Brain pericyte (primary cell): ENCODE results near the gene RTN3.
"Not testable (repeated sequence)": the region's sequence is repeated elsewhere in the genome, so short reads cannot be mapped to it uniquely, and the experiment has no call there.

Experiments
- DNase-seq: peaks from one replicate; pipeline ENCODE4 v3.0.0-alpha.2; 2012; ENCODE audit warnings: low read depth, low spot score

Gene RTN3

DNA sequence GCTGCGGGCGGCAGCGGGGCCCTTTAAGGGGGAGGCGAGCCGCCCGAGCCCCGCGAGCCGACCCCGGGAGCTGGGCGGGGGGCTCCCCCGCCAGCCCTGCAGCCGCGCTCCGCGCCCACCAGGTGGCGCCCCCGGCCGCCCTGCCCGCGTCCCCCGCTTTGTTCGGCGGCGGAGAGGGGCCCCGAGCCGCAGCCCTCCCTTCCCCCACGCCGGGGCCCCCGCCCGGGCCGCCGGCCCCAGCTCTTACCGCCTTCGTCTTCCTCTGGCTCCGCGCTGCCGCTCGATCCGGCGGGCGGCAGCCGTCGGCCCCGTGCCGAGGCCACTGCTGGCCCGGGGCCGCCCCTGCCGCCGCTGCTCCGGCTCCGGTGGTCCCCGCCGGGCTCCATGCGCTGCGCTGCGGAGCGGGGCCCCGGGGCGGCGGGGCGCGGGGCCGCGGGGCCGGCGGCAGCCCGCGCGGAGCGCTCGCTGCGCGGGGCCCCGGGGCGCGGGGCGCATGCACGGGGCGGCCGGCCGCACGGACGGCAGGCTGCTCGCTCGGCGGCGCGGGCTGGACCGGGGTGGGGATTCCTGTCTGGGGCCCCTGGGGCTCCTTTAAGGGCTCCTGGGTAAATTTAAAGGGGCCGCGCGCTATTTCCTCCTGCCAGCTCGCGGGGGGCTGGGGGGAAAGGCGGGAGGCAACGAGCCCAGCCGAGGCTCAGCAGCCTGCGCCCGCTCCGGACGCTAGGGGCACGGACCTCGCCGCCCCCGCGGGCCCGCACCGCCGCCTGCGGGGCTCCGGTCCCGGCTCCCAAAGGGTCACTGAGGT lies 87.1 kb downstream of the RTN3 start, which contains the start of gene ZFTA:
Gene ZFTA, minus strand, starts transcription at position 539 of the 805 bp plus-strand sequence. Its CDS starts 153 bp downstream, at position 386.
- DNase-seq = no peak

DNA sequence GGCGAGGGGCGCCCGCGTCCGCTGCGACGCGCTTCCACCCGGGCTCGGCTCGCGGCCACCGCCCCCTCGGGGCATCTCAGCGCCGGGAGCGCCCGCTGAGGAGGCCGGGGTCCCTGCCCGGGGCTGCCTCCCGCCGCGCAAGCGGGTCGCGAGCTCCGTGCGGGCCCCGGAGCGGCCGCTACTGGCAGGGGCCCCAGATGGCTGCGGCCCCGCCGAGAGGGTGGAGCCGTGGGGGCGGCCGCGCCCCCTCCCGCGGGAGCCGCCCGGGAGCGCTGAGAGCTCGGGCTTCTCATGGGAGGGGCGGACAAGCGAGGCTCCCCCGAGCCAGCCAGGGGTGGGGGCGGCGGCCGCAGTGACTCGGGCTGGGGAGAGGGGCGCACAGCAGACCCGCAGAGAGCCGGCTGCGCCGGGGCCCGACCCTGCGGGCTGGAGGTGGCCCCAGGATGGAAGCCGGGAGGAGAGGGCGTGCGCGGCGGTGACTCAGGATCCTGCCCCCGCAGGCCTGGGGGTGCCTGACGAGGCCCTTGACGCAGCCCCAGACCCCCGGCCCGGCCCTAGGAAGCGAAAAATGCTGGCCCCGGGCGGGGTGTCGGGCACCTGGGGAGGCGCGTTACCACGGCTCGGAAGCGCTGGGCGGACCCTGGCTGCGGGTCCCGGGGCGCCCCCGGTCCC lies 87.9 kb downstream of the RTN3 start:
- no peak for DNase-seq

DNA sequence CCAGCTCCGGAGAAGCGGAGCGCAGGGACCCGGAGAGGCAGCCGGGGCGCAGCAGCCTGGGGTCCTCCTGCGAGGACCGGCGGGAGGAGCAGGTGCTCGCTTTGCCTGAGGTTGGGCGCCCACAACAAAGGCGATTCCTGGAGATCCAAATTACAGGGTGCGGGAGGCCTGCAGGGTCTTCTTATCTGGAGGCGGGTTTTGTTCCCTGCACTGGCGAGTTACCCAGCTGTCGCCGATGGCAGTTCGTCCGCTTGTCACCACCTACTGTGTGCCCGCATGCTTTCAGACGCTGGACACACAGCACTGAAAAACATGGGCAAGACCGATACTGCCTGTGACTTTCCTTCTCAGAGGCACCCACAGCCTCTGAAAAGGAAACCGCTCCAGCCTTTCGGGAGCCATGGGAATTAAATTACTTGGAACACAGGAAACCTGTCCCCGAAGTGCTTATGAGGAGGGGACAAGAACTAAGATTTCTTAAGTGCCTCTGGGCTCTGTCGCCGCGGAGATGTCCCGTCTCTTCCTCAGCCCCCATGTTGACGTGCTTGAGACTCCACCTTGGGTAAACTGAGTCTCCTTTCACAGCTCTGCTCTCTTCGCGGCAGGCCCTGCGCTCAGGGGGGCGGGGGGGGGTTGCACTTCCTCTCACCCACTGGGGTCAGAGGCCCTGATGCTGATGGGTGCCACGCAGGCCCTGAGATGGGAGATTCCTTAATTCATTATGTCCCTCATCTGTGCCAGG lies 88.6 kb downstream of the RTN3 start:
- DNase-seq = no peak

DNA sequence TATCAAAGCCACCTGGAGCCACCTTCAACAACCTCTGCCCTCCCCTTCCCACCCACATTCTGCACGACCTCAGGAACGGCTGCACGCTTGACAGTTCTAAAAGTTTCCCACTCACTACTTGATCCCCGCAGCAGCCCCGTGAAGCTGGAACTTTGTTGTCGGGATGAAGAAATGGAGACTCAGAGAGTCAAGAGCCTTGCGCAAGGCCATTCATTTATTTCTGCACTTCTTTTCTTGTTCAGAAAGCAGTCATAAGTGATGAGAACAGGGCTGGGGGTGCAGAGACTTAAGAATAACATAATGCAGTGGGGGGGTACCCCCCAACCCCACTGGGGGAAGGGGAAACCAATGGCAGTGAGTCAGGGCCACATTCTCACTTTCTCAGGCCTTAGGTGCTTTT lies 89.5 kb downstream of the RTN3 start:
- no peak for DNase-seq

DNA sequence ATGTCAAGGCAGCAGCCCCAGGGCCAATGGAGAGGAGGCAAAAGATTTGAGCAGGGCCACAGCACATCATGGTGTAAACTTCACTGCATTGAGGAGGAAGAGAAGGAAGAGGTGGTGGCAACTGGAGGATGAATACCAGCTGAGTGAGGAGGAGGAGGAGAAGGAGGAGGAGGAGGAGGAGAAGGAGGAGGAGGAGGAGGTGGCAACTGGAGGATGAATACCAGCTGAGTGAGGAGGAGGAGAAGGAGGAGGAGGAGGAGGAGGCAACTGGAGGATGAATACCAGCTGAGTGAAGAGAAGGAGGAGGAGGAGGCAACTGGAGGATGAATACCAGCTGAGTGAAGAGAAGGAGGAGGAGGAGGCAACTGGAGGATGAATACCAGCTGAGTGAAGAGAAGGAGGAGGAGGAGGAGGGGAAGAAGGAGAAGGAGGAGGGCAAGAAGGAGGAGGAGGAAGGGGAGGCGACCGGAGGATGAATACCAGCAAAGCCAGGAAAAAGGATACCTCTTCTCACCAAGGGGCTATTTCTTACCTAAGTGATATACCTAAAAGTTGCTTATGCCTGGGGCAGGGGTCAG lies 90.5 kb downstream of the RTN3 start:
- not testable (repeated sequence) for DNase-seq

DNA sequence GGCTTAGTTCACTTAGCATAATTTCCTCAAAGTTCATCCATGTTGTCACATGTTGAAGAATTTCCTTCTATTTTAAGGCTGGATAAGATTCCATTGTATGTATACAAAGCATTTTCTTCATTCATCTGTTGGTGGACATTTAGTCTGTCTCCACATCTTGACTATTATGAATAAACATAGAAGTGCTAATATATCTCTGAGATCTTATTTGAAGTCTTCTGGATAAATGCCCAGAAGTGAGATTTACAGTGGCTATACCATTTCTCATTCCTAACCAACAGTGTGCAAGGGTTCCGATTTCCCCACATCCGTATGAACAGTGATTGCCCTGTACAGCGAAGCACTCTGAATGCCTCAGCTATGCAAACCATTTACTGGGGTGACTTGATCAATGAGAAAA lies 93.9 kb downstream of the RTN3 start:
- DNase-seq = no peak

DNA sequence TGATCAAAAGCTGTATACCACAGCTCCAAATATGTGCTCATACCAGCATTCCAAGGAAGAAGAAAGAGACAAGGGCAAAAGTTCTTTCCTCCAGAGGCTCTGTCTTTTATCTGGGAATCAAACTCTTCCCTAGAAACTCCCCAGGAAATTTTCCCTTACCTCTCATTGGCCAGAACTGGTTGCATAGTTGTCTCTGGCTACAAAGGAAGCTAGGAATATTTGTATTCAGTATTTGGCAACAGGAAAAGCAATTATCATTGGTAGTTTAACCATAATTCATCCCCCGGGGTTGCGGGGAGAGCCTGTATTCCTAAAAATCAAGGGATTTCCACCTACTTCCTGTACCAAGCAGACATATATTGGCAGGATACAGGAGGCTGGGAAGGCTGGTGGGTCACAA lies 97.7 kb downstream of the RTN3 start:
- DNase-seq = no peak

DNA sequence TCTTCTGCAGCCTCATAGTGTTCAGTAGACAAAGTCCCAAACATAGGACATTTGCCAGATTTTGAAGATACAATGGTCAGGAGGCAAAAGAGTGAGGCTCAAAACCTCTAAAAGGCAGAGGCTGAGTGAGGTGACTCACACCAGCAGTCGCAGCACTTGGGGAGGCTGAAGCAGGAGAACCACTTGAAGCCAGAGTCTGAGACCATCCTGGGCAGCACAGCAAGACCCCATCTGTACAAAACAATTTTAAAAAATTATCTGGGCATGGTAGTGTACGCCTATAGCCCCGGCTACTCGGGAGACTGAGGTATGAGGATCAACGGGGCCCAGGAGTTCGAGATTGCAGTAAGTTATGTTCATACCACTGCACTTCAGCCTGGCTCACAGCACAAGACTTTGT lies 101.4 kb downstream of the RTN3 start:
- DNase-seq = no peak

DNA sequence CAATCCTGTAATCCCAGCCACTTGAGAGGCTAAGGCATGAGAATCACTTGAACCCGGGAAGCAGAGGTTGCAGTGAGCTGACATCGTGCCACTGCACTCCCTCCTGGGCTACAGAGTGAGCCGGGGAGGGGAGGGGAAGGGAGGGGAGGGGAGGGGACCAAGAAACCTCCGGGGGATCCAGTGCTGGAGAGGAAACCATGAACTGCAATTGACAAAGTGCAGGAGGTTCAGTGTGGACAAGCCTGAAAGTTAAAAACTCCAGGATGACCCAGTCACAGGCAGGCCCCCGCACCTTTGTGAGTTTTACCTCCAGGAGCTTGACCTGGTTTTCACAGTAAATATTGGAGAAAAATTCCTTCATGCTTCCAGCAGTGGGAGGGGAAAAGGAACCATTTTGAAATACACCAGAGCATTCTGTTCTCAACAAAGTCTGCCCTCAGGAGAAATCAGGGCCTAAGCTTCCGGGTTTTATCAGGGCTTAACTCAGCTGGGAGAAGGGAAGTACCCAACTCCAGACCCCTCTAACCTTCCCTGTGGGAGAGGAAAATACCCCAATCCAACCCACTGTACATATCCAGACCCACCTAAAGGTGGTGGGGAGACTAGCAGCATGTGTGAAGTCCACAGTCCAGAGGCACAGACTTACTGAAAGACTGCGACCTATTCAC lies 102.8 kb downstream of the RTN3 start:
- no peak for DNase-seq

DNA sequence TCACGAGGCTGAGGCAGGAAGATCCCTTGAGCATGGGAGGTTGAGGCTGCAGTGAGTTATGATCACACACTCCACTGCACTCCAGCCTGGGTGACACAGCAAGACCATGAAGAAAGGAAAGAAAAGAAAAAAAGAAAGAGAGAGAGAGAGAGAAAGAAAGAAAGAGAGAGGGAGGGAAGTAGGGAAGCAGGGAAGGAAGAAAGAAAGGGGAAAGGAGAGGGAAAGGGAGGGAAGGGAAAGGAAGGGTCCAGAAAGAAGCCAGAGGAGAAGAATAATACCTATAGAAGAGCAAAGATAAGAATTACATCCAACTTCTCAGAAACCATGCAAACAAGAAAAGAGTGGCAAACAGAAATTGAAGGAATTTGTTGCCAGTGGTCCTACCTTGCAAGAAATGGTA lies 104.5 kb downstream of the RTN3 start:
- DNase-seq = no peak

DNA sequence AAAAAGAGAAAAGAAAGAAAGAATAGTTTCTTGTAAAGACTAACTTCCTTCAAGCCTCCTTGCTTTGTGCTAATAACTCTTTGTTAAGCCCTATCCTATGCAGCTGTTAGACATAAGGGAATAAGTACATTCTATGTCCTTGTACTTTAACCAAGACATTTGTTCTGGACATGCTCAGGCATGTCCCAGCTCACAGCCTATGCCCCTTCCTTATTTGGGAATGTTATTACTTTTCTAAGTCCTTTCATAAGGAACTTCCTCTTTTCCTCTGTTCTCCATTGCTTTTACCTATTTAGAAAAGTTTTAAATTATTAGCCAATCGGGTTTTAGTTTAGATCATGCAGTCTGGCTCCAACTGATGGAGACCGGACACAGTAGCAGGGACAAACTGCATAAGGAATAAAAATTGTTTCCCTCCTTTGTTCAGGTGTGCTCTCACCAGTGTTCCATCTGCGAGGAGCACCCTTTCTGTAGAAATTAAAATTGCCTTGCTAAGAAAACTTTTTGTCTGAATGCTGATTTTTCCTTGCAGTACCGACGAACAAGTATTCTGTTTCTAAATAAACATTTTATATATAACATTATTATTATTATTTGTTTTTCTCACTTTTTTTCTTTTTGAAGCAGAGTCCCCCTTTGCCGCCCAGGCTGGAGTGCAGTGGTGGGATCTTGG lies 110.3 kb downstream of the RTN3 start:
- no peak for DNase-seq

DNA sequence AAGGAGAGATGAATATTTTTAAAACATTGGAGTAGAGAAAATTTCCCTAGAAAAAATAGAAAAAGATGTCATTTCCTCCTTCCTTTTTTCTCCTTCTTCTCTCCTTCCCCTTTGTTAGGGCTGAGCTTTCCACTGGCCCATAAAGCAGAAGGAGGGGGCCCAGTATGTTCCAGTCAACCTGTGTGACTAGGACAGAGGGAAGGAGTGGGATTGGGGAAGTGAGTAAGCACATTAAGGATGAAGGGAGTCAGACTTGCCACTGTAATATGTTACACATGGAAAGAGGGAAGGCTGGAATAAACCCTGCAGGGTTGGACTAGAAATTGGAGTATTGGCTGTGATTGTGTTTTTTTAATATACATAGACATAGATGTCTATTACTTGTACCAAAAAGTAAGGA lies 111.9 kb downstream of the RTN3 start:
- no peak for DNase-seq

DNA sequence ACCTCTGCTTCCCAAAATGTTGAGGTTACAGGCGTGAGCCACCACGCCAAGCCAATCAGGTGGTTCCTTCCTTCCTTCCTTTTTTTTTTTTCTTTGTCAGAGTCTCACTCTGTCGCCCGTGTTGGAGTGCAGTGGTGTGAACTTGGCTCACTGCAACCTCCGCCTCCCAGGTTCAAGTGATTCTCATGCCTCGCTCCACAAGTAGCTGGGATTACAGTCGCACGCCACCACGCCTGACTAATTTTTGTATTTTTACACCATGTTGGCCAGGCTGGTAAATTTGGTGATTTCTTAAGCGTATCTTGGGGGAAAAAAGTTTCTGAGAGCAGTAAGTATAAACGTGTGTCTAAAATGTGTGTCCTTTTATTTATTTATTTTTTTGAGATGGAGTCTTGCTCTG lies 113.8 kb downstream of the RTN3 start:
- no peak for DNase-seq

DNA sequence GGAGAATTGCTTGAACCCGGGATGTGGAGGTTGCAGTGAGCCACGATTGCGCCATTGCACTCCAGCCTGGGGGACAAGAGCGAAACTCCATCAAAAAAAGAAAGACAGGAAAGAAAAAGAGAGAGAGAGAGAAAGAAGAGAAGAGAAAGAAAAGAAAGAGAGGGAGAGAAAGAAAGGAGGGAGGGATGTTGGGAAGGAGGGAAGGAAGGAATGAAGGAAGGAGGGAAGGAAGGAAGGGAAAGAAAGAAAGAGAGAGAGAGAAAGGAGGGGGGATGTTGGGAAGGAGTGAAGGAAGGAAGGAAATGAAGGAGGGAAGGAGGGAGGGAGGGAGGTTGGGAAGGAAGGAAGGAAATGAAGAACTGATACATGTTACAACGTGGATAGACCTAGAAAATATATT lies 119.6 kb downstream of the RTN3 start:
- DNase-seq = no peak

DNA sequence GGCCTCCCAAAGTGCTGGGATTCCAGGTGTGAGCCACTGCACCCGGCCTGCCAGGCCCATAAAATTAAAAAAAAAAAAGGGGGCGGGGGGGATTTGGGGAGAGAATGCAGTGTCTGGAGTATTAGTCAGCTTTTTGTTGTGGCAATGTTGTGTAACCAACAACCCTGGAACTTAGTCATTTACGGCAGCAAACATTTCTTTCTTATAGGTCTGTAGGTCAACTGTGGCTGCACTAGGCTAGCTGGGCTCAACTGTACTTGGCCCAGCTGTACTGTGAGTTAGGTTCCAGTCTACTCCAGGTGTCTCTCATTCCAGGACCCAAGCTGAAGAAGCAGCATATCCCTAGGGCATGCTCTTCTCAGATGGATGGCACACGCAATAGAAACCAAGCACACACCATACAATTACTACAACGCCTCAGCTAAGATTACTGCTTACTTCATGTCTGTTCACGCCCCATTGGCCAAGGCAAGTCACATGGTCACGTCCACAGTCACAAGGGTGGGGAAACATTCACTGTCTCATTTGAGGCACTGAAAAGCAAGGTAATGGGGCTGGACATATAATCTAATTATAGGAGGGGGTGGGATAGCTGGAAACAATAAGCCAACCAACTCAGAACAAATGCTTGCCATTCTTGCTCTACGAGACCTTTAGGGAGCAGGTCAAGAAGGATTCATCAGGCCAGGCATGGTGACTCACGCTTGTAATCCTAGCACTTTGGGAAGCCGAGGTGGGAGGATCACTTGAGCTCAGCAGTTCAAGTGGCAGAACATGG lies 121.5 kb downstream of the RTN3 start:
- no peak for DNase-seq

DNA sequence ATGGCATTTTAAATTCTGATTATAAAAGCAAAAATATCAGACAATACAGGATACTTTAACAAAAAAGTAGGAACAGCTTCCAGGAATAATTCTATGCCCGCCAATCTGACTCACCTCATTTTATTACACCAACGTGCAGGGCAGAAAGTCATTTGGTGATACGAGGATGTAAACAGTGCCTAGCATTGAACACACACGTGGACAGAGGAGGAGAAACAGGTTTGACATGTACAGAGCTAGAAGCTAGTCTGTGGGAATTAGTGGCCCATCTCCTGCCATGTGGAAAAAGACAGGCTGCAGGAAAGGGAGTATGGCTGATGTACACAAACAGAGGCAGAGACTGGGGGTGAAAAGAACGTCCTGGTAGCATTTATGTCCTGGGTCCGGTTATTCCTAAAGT lies 123.0 kb downstream of the RTN3 start:
- no peak for DNase-seq

DNA sequence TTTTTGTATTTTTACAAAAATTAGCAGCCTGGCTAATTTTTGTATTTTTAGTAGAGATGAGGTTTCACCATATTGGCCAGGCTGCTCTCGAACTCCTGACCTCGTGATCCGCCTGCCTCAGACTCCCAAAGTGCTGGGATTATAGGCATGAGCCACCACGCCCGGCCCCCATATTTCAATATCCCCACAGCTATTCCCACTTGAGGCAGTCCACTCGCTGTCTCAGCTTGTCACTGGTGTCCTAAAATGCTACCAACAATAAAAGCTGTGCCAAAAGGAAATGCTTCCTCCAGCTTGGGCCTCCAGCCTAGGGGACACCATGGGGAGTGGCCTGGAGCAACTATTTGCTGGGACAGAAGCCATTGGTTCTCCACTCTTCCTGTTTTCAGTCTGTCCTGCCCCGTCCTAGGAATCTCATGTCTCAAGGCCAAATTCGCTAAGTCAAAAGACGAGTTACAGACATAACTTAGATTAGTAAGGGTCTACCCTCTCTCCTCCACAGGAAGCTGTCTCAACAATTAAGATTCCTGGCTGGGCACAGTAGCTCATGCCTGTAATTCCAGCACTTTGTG lies 124.6 kb downstream of the RTN3 start:
- DNase-seq = no peak
